Measurements from ENCODE around the gene STIL. TPM values are rescaled to one million over a fixed set of nuclear protein-coding genes. Genes with fewer than 3 reads are reported as not detected.

STIL gene
- total and polyA plus RNA-seq, 2 of the 13 experiments (the other 11 are each of a cell fraction or from before 2014, with no cell fraction given) = 13.7 to 18.6 TPM

GRCh38 chr1:47207803-47208373 lies 106.1 kb downstream of the STIL start:
- TF ChIP-seq ZNF740 (CRISPR knock-in tag; IDR thresholded peaks at IDR 0.05) (no peak), KMT2B (CRISPR knock-in tag; IDR thresholded peaks at IDR 0.05) (no peak), ZSCAN31 (CRISPR knock-in tag; IDR thresholded peaks at IDR 0.05; ENCODE audit: low read depth) (no peak), U2AF2 (IDR thresholded peaks at IDR 0.05; ENCODE audit: low read depth, low read length) (no peak), ZSCAN21 (CRISPR knock-in tag; IDR thresholded peaks at IDR 0.05; ENCODE audit: borderline replicate concordance) (no peak), ZNF510 (CRISPR knock-in tag; IDR thresholded peaks at IDR 0.05; ENCODE audit: low read depth) (no peak), PHF21A (CRISPR knock-in tag; IDR thresholded peaks at IDR 0.05) (no peak), ZEB1 (IDR thresholded peaks at IDR 0.05; ENCODE audit: insufficient replicate concordance, low read depth) (no peak), RORA (CRISPR knock-in tag; IDR thresholded peaks at IDR 0.05) (no peak), STAT6 (CRISPR knock-in tag; IDR thresholded peaks at IDR 0.05; ENCODE audit: borderline replicate concordance) (no peak), TEF (CRISPR knock-in tag; IDR thresholded peaks at IDR 0.05) (no peak), ZBTB7B (CRISPR knock-in tag; IDR thresholded peaks at IDR 0.05) (no peak), ZNF496 (CRISPR knock-in tag; IDR thresholded peaks at IDR 0.05; ENCODE audit: insufficient replicate concordance) (no peak), GLI4 (CRISPR knock-in tag; IDR thresholded peaks at IDR 0.05; ENCODE audit: borderline replicate concordance) (no peak), ZNF543 (CRISPR knock-in tag; IDR thresholded peaks at IDR 0.05) (no peak), ZNF597 (CRISPR knock-in tag; IDR thresholded peaks at IDR 0.05) (no peak)
- TF ChIP-seq, protein P1, sequence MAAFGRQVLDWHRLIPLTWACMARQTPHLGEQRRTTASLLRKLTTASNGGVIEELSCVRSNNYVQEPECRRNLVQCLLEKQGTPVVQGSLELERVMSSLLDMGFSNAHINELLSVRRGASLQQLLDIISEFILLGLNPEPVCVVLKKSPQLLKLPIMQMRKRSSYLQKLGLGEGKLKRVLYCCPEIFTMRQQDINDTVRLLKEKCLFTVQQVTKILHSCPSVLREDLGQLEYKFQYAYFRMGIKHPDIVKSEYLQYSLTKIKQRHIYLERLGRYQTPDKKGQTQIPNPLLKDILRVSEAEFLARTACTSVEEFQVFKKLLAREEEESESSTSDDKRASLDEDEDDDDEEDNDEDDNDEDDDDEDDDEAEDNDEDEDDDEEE (CRISPR knock-in tag; IDR thresholded peaks at IDR 0.05) = no peak
- TF ChIP-seq, protein P2, sequence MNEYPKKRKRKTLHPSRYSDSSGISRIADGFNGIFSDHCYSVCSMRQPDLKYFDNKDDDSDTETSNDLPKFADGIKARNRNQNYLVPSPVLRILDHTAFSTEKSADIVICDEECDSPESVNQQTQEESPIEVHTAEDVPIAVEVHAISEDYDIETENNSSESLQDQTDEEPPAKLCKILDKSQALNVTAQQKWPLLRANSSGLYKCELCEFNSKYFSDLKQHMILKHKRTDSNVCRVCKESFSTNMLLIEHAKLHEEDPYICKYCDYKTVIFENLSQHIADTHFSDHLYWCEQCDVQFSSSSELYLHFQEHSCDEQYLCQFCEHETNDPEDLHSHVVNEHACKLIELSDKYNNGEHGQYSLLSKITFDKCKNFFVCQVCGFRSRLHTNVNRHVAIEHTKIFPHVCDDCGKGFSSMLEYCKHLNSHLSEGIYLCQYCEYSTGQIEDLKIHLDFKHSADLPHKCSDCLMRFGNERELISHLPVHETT (CRISPR knock-in tag; conservative IDR thresholded peaks at IDR 0.05) = no peak
- Histone ChIP-seq H4K20me1 (ENCODE audit: insufficient read depth, low read length) (no peaks in the 10 kb centered on the region), H3K36me3 (replicated peaks in 1 of 2; ENCODE audit: control insufficient read depth in 1 of 2, insufficient read depth in 2 of 2, low read length in 2 of 2) (no peaks in the 10 kb centered on the region), H3K9ac (ENCODE audit: insufficient read depth, low read depth, low read length) (no peak overlapping the region), H3K4me3 (replicated peaks in 1 of 3; ENCODE audit: insufficient read depth in 1 of 3, low read depth in 2 of 3, low read length in 3 of 3) (no peak overlapping the region), H2AFZ (ENCODE audit: low read length) (no peak overlapping the region), H3K9me3 (ENCODE audit: low read length) (no peaks in the 10 kb centered on the region), H3K4me2 (ENCODE audit: low read depth, low read length) (no peak overlapping the region), H3K27ac (ENCODE audit: extremely low read length, insufficient read depth, low read length) (no peak overlapping the region), H3K79me2 (ENCODE audit: insufficient read depth, low read length) (no peaks in the 10 kb centered on the region), H3K27me3 (ENCODE audit: control insufficient read depth in 1 of 2, insufficient read depth in 2 of 2, low read length in 2 of 2) (peaks cover 5 to 22% of the 10 kb centered on the region in 2 experiments; a peak in 3 of 5 replicates), H3K4me1 (ENCODE audit: insufficient read depth, low read length) (peaks cover 16% of the 10 kb centered on the region)
- BruUV-seq (replicated peaks) = no TSS peak
- POLR2A ChIA-PET = interaction anchor here (0.5 kb wide), 1 partner anchor 29 kb away, joined by 3 read pairs; no protein-coding TSS in a partner anchor
- DNase-seq (ENCODE audit: low spot score) = no peak
- in situ Hi-C loops (cut with HindIII; ENCODE audit: extremely low pct_ligation_motif_present, low pct_unique_long_range_greater_than_20kb) = no loop called here
- FAIRE-seq = no peak
- WGBS (ENCODE audit: low lambda C conversion rate) = 16% methylated on average over 7 of the region's 8 CpGs
- CTCF ChIA-PET (ENCODE audit: low intra/inter-chr PET ratio, low total read pairs) = no interaction called here
- intact Hi-C loops (cut with micrococcal nuclease; ENCODE audit: unreplicated experiment) = no loop called here
- no peak for ATAC-seq

Measured in HepG2 (cell line).